ENCODE data around the gene RAD51B.
A peak's percentile ranks its signal among the peaks of the same experiment; 100 is the strongest.

The RAD51B gene

DNA sequence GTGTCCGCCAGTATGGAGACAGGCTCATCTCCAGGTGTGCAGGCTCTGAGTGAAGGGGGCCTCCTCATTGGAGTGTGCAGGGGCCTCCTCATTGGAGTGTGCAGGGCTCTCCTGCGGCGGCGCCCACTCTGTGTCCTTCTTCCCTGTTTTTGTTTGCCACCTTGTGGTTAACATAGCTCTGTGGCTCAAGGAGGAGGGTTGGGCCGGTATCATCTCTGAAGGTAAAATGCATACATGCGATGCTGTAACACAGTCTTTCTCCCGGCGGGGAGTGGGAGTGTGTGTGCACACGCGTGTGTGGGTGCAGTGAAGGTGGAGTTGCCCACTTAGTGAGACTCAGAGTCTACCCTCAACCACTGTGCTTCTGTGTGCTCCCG, 543.9 kb downstream of the RAD51B start:
- no peak overlapping the region; the same call in 1 of the 2 replicates for H3K27ac ChIP-seq
- POLR2A ChIA-PET (ENCODE audit: low non-redundant PET), result no interaction called here
- DNase-seq (ENCODE audit: low spot score), result no peak
- CTCF ChIA-PET, result interaction anchor here (0.6 kb wide), 1 partner anchor 426 kb away, joined by 4 read pairs; no protein-coding TSS in a partner anchor
- TF ChIP-seq, protein P1, sequence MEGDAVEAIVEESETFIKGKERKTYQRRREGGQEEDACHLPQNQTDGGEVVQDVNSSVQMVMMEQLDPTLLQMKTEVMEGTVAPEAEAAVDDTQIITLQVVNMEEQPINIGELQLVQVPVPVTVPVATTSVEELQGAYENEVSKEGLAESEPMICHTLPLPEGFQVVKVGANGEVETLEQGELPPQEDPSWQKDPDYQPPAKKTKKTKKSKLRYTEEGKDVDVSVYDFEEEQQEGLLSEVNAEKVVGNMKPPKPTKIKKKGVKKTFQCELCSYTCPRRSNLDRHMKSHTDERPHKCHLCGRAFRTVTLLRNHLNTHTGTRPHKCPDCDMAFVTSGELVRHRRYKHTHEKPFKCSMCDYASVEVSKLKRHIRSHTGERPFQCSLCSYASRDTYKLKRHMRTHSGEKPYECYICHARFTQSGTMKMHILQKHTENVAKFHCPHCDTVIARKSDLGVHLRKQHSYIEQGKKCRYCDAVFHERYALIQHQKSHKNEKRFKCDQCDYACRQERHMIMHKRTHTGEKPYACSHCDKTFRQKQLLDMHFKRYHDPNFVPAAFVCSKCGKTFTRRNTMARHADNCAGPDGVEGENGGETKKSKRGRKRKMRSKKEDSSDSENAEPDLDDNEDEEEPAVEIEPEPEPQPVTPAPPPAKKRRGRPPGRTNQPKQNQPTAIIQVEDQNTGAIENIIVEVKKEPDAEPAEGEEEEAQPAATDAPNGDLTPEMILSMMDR (conservative IDR thresholded peaks at IDR 0.05; ENCODE audit: low read depth), result no peak

GRCh38 chr14:68363843-68364767, 544.5 kb downstream of the RAD51B start:
- DNase-seq (ENCODE audit: low spot score), result no peak
- ChIA-PET POLR2A (ENCODE audit: low non-redundant PET) (no interaction called here), CTCF (interaction anchor here (0.6 kb wide), 1 partner anchor 425 kb away, joined by 4 read pairs; no protein-coding TSS in a partner anchor)
- TF ChIP-seq, protein P1 (conservative IDR thresholded peaks at IDR 0.05; ENCODE audit: low read depth), result no peak
- H3K27ac ChIP-seq, result no peak overlapping the region; the same call in 1 of the 2 replicates

- TF ChIP-seq, protein P1 (conservative IDR thresholded peaks at IDR 0.05; ENCODE audit: low read depth), result no peak
- no peak for DNase-seq (ENCODE audit: low spot score)
- no peak overlapping the region for H3K27ac ChIP-seq
- ChIA-PET CTCF (no interaction called here), POLR2A (ENCODE audit: low non-redundant PET) (no interaction called here)
These were observed 545.2 kb downstream of the RAD51B start for GRCh38 chr14:68364792-68365192.

DNA sequence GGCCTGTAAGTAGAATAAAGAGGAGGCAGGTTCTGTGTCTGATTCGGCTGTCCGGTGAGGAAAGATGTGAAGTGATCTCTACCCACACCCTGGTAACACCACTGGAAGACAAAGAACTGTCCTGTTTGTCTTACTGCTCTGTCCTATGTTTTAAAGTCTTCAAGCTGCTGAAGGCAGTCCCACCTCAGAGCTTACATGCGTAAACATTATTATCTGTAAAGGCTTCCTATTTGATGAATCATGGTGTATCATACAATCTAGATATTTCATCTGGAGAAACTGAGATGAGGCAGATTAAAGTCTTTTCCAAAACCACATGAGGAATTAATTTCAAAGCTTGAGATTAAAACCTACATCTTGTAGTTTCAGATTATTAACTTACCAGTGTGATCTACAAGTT, 545.6 kb downstream of the RAD51B start:
- TF ChIP-seq, protein P1 (conservative IDR thresholded peaks at IDR 0.05; ENCODE audit: low read depth), result no peak
- H3K27ac ChIP-seq, result no peak overlapping the region
- ChIA-PET CTCF (no interaction called here), POLR2A (ENCODE audit: low non-redundant PET) (no interaction called here)
- DNase-seq (ENCODE audit: low spot score), result peak; percentile 20

GRCh38 chr14:68366656-68367055, 547.1 kb downstream of the RAD51B start:
- TF ChIP-seq, protein P1 (conservative IDR thresholded peaks at IDR 0.05; ENCODE audit: low read depth), result no peak
- ChIA-PET POLR2A (ENCODE audit: low non-redundant PET) (no interaction called here), CTCF (interaction anchor here (0.9 kb wide), 1 partner anchor 419 kb away, joined by 3 read pairs; no protein-coding TSS in a partner anchor)
- no peak for DNase-seq (ENCODE audit: low spot score)
- no peak overlapping the region for H3K27ac ChIP-seq

GRCh38 chr14:68367536-68367935, 548.0 kb downstream of the RAD51B start:
- no peak overlapping the region for H3K27ac ChIP-seq
- DNase-seq (ENCODE audit: low spot score), result no peak
- ChIA-PET CTCF (no interaction called here), POLR2A (ENCODE audit: low non-redundant PET) (no interaction called here)
- TF ChIP-seq, protein P1 (conservative IDR thresholded peaks at IDR 0.05; ENCODE audit: low read depth), result no peak

Data from RWPE1 (cell line).